ENCODE results near the gene KISS1.

DNA sequence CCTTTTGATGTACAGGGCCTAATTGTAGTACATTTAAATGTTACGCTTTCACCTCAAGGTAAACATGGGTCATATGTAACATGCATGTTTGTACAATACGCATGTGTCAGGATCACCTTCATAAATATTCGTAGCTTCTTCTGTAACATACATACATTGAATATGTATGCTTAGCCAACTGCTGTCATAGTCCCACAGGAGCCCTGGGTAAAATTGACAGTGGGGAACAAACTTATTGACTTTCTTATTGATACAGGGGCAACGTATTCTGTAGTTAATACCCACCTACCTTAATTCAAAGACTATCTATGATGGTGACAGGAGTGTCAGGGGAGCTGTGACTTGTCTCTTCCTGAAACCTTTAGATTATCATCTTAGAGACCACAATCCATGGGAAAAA is 26.4 kb downstream of the KISS1 start:
- TF ChIP-seq, protein P1, sequence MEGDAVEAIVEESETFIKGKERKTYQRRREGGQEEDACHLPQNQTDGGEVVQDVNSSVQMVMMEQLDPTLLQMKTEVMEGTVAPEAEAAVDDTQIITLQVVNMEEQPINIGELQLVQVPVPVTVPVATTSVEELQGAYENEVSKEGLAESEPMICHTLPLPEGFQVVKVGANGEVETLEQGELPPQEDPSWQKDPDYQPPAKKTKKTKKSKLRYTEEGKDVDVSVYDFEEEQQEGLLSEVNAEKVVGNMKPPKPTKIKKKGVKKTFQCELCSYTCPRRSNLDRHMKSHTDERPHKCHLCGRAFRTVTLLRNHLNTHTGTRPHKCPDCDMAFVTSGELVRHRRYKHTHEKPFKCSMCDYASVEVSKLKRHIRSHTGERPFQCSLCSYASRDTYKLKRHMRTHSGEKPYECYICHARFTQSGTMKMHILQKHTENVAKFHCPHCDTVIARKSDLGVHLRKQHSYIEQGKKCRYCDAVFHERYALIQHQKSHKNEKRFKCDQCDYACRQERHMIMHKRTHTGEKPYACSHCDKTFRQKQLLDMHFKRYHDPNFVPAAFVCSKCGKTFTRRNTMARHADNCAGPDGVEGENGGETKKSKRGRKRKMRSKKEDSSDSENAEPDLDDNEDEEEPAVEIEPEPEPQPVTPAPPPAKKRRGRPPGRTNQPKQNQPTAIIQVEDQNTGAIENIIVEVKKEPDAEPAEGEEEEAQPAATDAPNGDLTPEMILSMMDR (IDR thresholded peaks at IDR 0.05 in 8 of 11, conservative IDR thresholded peaks at IDR 0.05 in 3 of 11) = no peak
- TF ChIP-seq POLR2A (IDR thresholded peaks at IDR 0.05) = no peak
